Smooth muscle cell (in vitro differentiated cells): Measurements from ENCODE around the gene IFNLR1. TPM values are rescaled to one million over a fixed set of nuclear protein-coding genes. Genes with fewer than 3 reads are reported as not detected.
A peak's percentile ranks its signal among the peaks of the same experiment; 100 is the strongest.

Experiments
- DNase-seq: peaks from one replicate; lab custom pipeline; 2025; ENCODE audit not compliant: unreplicated experiment; lab: John Stamatoyannopoulos, UW
- H2AFZ ChIP-seq: fragments of 200-600 bp; sonication (generic); 2 replicates; pipeline ENCODE4 v1.6.0; 2016; ENCODE audit warnings: antibody characterized with exemption, low read depth, mild to moderate bottlenecking
- H3F3A ChIP-seq: fragments of 200-600 bp; sonication (generic); 2 replicates; pipeline ENCODE4 v1.6.0; 2017; ENCODE audit warnings: antibody characterized with exemption, low read depth
- H3K27ac ChIP-seq: fragments of 200-600 bp; sonication (generic); 2 replicates; pipeline ENCODE4 v1.5.1; 2016; ENCODE audit warnings: low read depth, mild to moderate bottlenecking
- H3K27me3 ChIP-seq: fragments of 200-600 bp; sonication (generic); 2 replicates; pipeline ENCODE4 v1.6.1; 2016; ENCODE audit warnings: low read depth, mild to moderate bottlenecking
- H3K36me3 ChIP-seq: fragments of 200-600 bp; sonication (generic); 2 replicates; pipeline ENCODE4 v1.5.1; 2016; ENCODE audit warnings: low read depth
- H3K4me1 ChIP-seq: fragments of 200-600 bp; sonication (generic); 2 replicates; pipeline ENCODE4 v1.5.1; 2016; ENCODE audit warnings: low read depth
- H3K4me2 ChIP-seq: fragments of 200-600 bp; sonication (generic); 2 replicates; pipeline ENCODE4 v1.6.0; 2016; ENCODE audit warnings: mild to moderate bottlenecking
- H3K4me3 ChIP-seq: fragments of 200-600 bp; sonication (generic); 2 replicates; pipeline ENCODE4 v1.5.1; 2016; ENCODE audit warnings: mild to moderate bottlenecking
- H3K79me2 ChIP-seq: fragments of 200-600 bp; sonication (generic); 2 replicates; pipeline ENCODE4 v1.6.0; 2016; ENCODE audit warnings: low read depth, mild to moderate bottlenecking
- H3K9ac ChIP-seq: fragments of 200-600 bp; sonication (generic); 2 replicates; pipeline ENCODE4 v1.6.0; 2016; ENCODE audit warnings: low read depth
- H3K9me3 ChIP-seq: fragments of 200-600 bp; sonication (generic); replicated peaks from 2 replicates; pipeline ENCODE4 v1.5.1; 2016; ENCODE audit warnings: low read depth
- H4K20me1 ChIP-seq: fragments of 200-600 bp; sonication (generic); 2 replicates; pipeline ENCODE4 v1.6.0; 2016; ENCODE audit warnings: low read depth
- CTCF ChIP-seq: fragments of 200-600 bp; sonication (generic); IDR thresholded peaks from 2 replicates; pipeline ENCODE4 v1.5.1; 2017; ENCODE audit warnings: borderline replicate concordance, mild to moderate bottlenecking, antibody characterized with exemption; ENCODE audit not compliant: insufficient read depth, poor library complexity, severe bottlenecking
- WGBS: methylation state at CpG from one replicate; pipeline ENCODE4 v1.1.7; 2016; ENCODE audit warnings: low lambda C conversion rate; 5-methylcytosine and 5-hydroxymethylcytosine counted together
- polyA plus RNA-seq: library from polyadenylated mRNA; unstranded; fragments of >200 nt; fragmentation: Nextera tagmentation; extraction: Ambion mirVana; gene quantifications from 2 replicates; pipeline ENCODE4 v1.2.1, GENCODE V29; 2016
- total RNA-seq: library from RNA; depleted of rRNA; stranded (reverse); fragments of >200 nt; gene quantifications from 2 replicates; pipeline ENCODE4 v1.2.3, GENCODE V29; 2014

The IFNLR1 gene
- total and polyA plus RNA-seq, 2 experiments from 2014 or later = 0.25 to 0.67 TPM

- Histone ChIP-seq H3K4me1 (no peaks in the 10 kb centered on the region), H3K36me3 (no peaks in the 10 kb centered on the region), H3K27ac (no peak overlapping the region), H2AFZ (no peak overlapping the region), H3F3A (no peaks in the 10 kb centered on the region), H3K4me2 (no peak overlapping the region), H3K79me2 (no peaks in the 10 kb centered on the region), H3K9me3 (no peaks in the 10 kb centered on the region), H3K9ac (no peak overlapping the region), H3K4me3 (no peak overlapping the region), H4K20me1 (no peaks in the 10 kb centered on the region), H3K27me3 (no peaks in the 10 kb centered on the region)
- peak; percentile 54 for DNase-seq
- 68% methylated on average over 5 of the region's 5 CpGs for WGBS
- TF ChIP-seq CTCF = peak; percentile 82
Observed at GRCh38 chr1:24201941-24202440, 14.9 kb upstream of the IFNLR1 start.

- Histone ChIP-seq H4K20me1 (no peaks in the 10 kb centered on the region), H3K79me2 (no peaks in the 10 kb centered on the region), H3K9me3 (no peaks in the 10 kb centered on the region), H3K27ac (no peak overlapping the region), H3K9ac (no peak overlapping the region), H3K4me3 (no peak overlapping the region), H3K4me1 (no peaks in the 10 kb centered on the region), H3F3A (no peaks in the 10 kb centered on the region), H3K36me3 (no peaks in the 10 kb centered on the region), H3K4me2 (peak overlapping the region; percentile 33), H3K27me3 (no peaks in the 10 kb centered on the region), H2AFZ (no peak overlapping the region)
- peak; percentile 91 for TF ChIP-seq CTCF
- peak; percentile 5 for DNase-seq
- WGBS = 38% methylated on average over 15 of the region's 15 CpGs
Observed at GRCh38 chr1:24199291-24199900, 12.3 kb upstream of the IFNLR1 start.

GRCh38 chr1:24198766-24199165, 11.7 kb upstream of the IFNLR1 start:
- no peak for TF ChIP-seq CTCF
- Histone ChIP-seq H3K9ac (no peak overlapping the region), H4K20me1 (no peaks in the 10 kb centered on the region), H3K79me2 (no peaks in the 10 kb centered on the region), H3K4me2 (no peak overlapping the region), H3F3A (no peaks in the 10 kb centered on the region), H3K4me3 (no peak overlapping the region), H3K36me3 (no peaks in the 10 kb centered on the region), H3K9me3 (no peaks in the 10 kb centered on the region), H3K27ac (no peak overlapping the region), H3K27me3 (no peaks in the 10 kb centered on the region), H2AFZ (no peak overlapping the region), H3K4me1 (no peaks in the 10 kb centered on the region)
- WGBS = 65% methylated on average over 8 of the region's 8 CpGs
- DNase-seq = no peak

GRCh38 chr1:24195874-24196273, 8.8 kb upstream of the IFNLR1 start:
- Histone ChIP-seq H2AFZ (no peak overlapping the region), H3K4me2 (no peak overlapping the region), H3K9me3 (no peaks in the 10 kb centered on the region), H3K36me3 (no peaks in the 10 kb centered on the region), H3K4me3 (no peak overlapping the region), H3K4me1 (no peaks in the 10 kb centered on the region), H3K27ac (no peak overlapping the region), H3K9ac (no peak overlapping the region), H3K27me3 (no peaks in the 10 kb centered on the region), H4K20me1 (no peaks in the 10 kb centered on the region), H3F3A (no peaks in the 10 kb centered on the region), H3K79me2 (no peaks in the 10 kb centered on the region)
- TF ChIP-seq CTCF = no peak
- 92% methylated on average over 22 of the region's 22 CpGs for WGBS
- no peak for DNase-seq
